ENCODE data around the gene SLC24A4.

GRCh38 chr14:92492258-92492657, 169.3 kb downstream of the SLC24A4 start:
- TF ChIP-seq POLR2AphosphoS5 (IDR thresholded peaks at IDR 0.05; ENCODE audit: low read depth, low read length): no peak
- TF ChIP-seq POLR2A (IDR thresholded peaks at IDR 0.05; ENCODE audit: low read depth, low read length): no peak
- no peak for TF ChIP-seq TAF1 (IDR thresholded peaks at IDR 0.05; ENCODE audit: borderline replicate concordance, low read depth, low read length)

Data from GM12892 (cell line).